Measurements from ENCODE around the gene PPIAL4G.
"Not testable (repeated sequence)": the region's sequence is repeated elsewhere in the genome, so short reads cannot be mapped to it uniquely, and the experiment has no call there.

GRCh38 chr1:148528591-148528990, 45.5 kb upstream of the PPIAL4G start:
- TF ChIP-seq, protein P1, sequence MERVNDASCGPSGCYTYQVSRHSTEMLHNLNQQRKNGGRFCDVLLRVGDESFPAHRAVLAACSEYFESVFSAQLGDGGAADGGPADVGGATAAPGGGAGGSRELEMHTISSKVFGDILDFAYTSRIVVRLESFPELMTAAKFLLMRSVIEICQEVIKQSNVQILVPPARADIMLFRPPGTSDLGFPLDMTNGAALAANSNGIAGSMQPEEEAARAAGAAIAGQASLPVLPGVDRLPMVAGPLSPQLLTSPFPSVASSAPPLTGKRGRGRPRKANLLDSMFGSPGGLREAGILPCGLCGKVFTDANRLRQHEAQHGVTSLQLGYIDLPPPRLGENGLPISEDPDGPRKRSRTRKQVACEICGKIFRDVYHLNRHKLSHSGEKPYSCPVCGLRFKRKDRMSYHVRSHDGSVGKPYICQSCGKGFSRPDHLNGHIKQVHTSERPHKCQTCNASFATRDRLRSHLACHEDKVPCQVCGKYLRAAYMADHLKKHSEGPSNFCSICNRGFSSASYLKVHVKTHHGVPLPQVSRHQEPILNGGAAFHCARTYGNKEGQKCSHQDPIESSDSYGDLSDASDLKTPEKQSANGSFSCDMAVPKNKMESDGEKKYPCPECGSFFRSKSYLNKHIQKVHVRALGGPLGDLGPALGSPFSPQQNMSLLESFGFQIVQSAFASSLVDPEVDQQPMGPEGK (tag by site-specific recombination; IDR thresholded peaks at IDR 0.05): not testable (repeated sequence)
- TF ChIP-seq MEIS1 (CRISPR knock-in tag; IDR thresholded peaks at IDR 0.05; ENCODE audit: borderline replicate concordance); ZNF629 (tag by site-specific recombination; IDR thresholded peaks at IDR 0.05); YY1 (tag by site-specific recombination; IDR thresholded peaks at IDR 0.05); ZNF768 (tag by site-specific recombination; IDR thresholded peaks at IDR 0.05); PRDM6 (tag by site-specific recombination; IDR thresholded peaks at IDR 0.05): not testable (repeated sequence)
- TF ChIP-seq, protein P2, sequence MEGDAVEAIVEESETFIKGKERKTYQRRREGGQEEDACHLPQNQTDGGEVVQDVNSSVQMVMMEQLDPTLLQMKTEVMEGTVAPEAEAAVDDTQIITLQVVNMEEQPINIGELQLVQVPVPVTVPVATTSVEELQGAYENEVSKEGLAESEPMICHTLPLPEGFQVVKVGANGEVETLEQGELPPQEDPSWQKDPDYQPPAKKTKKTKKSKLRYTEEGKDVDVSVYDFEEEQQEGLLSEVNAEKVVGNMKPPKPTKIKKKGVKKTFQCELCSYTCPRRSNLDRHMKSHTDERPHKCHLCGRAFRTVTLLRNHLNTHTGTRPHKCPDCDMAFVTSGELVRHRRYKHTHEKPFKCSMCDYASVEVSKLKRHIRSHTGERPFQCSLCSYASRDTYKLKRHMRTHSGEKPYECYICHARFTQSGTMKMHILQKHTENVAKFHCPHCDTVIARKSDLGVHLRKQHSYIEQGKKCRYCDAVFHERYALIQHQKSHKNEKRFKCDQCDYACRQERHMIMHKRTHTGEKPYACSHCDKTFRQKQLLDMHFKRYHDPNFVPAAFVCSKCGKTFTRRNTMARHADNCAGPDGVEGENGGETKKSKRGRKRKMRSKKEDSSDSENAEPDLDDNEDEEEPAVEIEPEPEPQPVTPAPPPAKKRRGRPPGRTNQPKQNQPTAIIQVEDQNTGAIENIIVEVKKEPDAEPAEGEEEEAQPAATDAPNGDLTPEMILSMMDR (tag by site-specific recombination; IDR thresholded peaks at IDR 0.05): not testable (repeated sequence)

Data from HEK293 (cell line).